Psoas muscle (tissue), 8 donors: Measurements from ENCODE around the gene GLB1L. TPM values are rescaled to one million over a fixed set of nuclear protein-coding genes. Genes with fewer than 3 reads are reported as not detected.

ENCODE experiments used
- ATAC-seq, 4 donors: fragments of 200-7000 bp; cut with Tn5 transposase; one replicate each; pipeline ENCODE4 v1.9.1; 2020; ENCODE audit warnings: moderate library complexity in 3 of 4, mild to moderate bottlenecking in 2 of 4
- DNase-seq, 2 donors: peaks; one replicate each; pipeline ENCODE4 v3.0.0-alpha.2; 2020
- H3K27ac ChIP-seq: fragments of 200-600 bp; one replicate; pipeline ENCODE4 v1.8.0; 2022
- H3K27me3 ChIP-seq, 3 donors: fragments of 200-600 bp in 1 of 3; one replicate each; pipeline versions ENCODE4 v1.6.1 to v1.8.0; 2013 to 2022; ENCODE audit warnings: low read length in 2 of 3, mild to moderate bottlenecking in 2 of 3, moderate library complexity in 1 of 3; ENCODE audit not compliant: insufficient read depth in 3 of 3
- H3K36me3 ChIP-seq, 2 donors: fragments of 200-600 bp in 1 of 2; one replicate each; pipeline versions ENCODE4 v1.6.1 to v1.8.0; 2013 to 2022; ENCODE audit warnings: low read depth in 1 of 2, mild to moderate bottlenecking in 1 of 2, moderate library complexity in 1 of 2; ENCODE audit not compliant: insufficient read depth in 1 of 2
- H3K4me1 ChIP-seq: fragments of 200-600 bp; one replicate; pipeline ENCODE4 v1.8.0; 2022
- H3K4me3 ChIP-seq: fragments of 200-600 bp; one replicate; pipeline ENCODE4 v1.8.0; 2022; ENCODE audit warnings: mild to moderate bottlenecking
- H3K9me3 ChIP-seq: fragments of 200-600 bp; one replicate; pipeline ENCODE4 v1.8.0; 2022
- CTCF ChIP-seq: fragments of 200-600 bp; IDR thresholded peaks from one replicate; pipeline ENCODE4 v1.8.0; 2022; ENCODE audit warnings: antibody characterized with exemption
- WGBS, 3 donors: extraction: QIAGEN DNeasy Blood & Tissue Kit; methylation state at CpG; one replicate each; pipeline versions ENCODE4 v1.1.6 to v1.1.7; 2013; 5-methylcytosine and 5-hydroxymethylcytosine counted together
- intact Hi-C, 2 donors: fragments of 100-400 bp; cut with DNase I; formaldehyde crosslinking; loops; one replicate each; pipeline versions ENCODE4 v1.11.0 to v1.14.2; 2022
- polyA plus RNA-seq, 3 donors: library from polyadenylated mRNA; stranded (reverse); fragments of 200-250 nt; gene quantifications; one replicate each; pipeline ENCODE4 v1.2.3, GENCODE V29; 2013
- total RNA-seq, 4 donors: library from RNA; stranded (reverse); fragmentation: NEBNext Ultra II Directional in 2 of 4; extraction: Animal tissue kit (Norgen Biotek cat#: 25700) in 2 of 4; gene quantifications; one replicate each; pipeline versions ENCODE4 v1.2.1 to v1.2.4, GENCODE V29; 2021 to 2023
- donor health status: healthy with polysubstance abuse.
- donor health status: DM: no; HTN: no; CAD: no; lungs with moderate emphysema.
- donor health status: Bipolar disorder and iron deficiency.
- donor health status: healthy.
- donor health status: DM: yes; HTN: yes; CAD: no.
- donor health status: DM: no; HTN: no; CAD: no.
- donor health status: DM: no; HTN: no; CAD: no.
- donor health status: DM: yes; HTN: yes; CAD: no.

The GLB1L gene
- total and polyA plus RNA-seq, 7 donors, result 0.55 to 3.7 (median 0.90) TPM

GRCh38 chr2:219248845-219249202 lies 3.6 kb upstream of the GLB1L start:
- ATAC-seq (no peak), DNase-seq (no peak)
- H3K36me3 ChIP-seq, result peaks cover 0 to 55% of the 10 kb centered on the region in 2 donors
- TF ChIP-seq CTCF, result no peak
- H3K4me3 ChIP-seq, result peak overlapping the region; percentile 75
- H3K4me1 ChIP-seq, result peaks cover 59% of the 10 kb centered on the region
- intact Hi-C loops, result loop anchor here in 1 of 2 donors (10.0 kb wide), 1 partner anchor 46 kb away; no protein-coding TSS in a partner anchor
- no peaks in the 10 kb centered on the region for H3K9me3 ChIP-seq
- no peaks in the 10 kb centered on the region for H3K27me3 ChIP-seq
- 52 to 69% (median 57%) methylated on average over 2 of the region's 2 CpGs for WGBS, 3 donors
- H3K27ac ChIP-seq, result peak overlapping the region; percentile 94

- Histone ChIP-seq H3K27me3 (no peaks in the 10 kb centered on the region), H3K4me1 (peaks cover 59% of the 10 kb centered on the region), H3K27ac (peak overlapping the region; percentile 94), H3K4me3 (peak overlapping the region; percentile 75), H3K9me3 (no peaks in the 10 kb centered on the region), H3K36me3 (peaks cover 0 to 55% of the 10 kb centered on the region in 2 donors)
- DNase-seq (no peak), ATAC-seq (peak in 1 of 4 donors; percentile 16)
- WGBS, 3 donors, result 73 to 85% (median 75%) methylated on average over 17 of the region's 17 CpGs
- no peak for TF ChIP-seq CTCF
- intact Hi-C loops, result loop anchor here in 1 of 2 donors (10.0 kb wide), 1 partner anchor 47 kb away; no protein-coding TSS in a partner anchor
Observed at GRCh38 chr2:219247678-219248642, 2.7 kb upstream of the GLB1L start.

- Histone ChIP-seq H3K36me3 (peaks cover 0 to 48% of the 10 kb centered on the region in 2 donors), H3K4me1 (peaks cover 52% of the 10 kb centered on the region), H3K27me3 (no peaks in the 10 kb centered on the region), H3K4me3 (peak overlapping the region; percentile 95), H3K9me3 (no peaks in the 10 kb centered on the region), H3K27ac (peak overlapping the region; percentile 94)
- no peak for TF ChIP-seq CTCF
- DNase-seq, result no peak
- intact Hi-C loops, result loop anchor here in 1 of 2 donors (10.0 kb wide), 1 partner anchor 48 kb away; no protein-coding TSS in a partner anchor
- ATAC-seq, result no peak
- WGBS, 3 donors, result 90 to 94% (median 92%) methylated on average over 10 of the region's 10 CpGs
Observed at GRCh38 chr2:219246559-219246958, 1.3 kb upstream of the GLB1L start.

- DNase-seq (no peak), ATAC-seq (no peak)
- Histone ChIP-seq H3K9me3 (no peaks in the 10 kb centered on the region), H3K27ac (peak overlapping the region; percentile 94), H3K27me3 (no peaks in the 10 kb centered on the region), H3K36me3 (peaks cover 0 to 41% of the 10 kb centered on the region in 2 donors), H3K4me1 (peaks cover 45% of the 10 kb centered on the region), H3K4me3 (peak overlapping the region; percentile 95)
- WGBS, 3 donors, result 14 to 15% (median 14%) methylated on average over 10 of the region's 10 CpGs
- intact Hi-C loops, result loop anchor here in 1 of 2 donors (10.0 kb wide), 1 partner anchor 49 kb away; no protein-coding TSS in a partner anchor
- TF ChIP-seq CTCF, result no peak
Observed at GRCh38 chr2:219245899-219246230, 621 bp upstream of the GLB1L start.
